Measurements from ENCODE around the gene MAD1L1. TPM values are rescaled to one million over a fixed set of nuclear protein-coding genes. Genes with fewer than 3 reads are reported as not detected.

Gene MAD1L1
- total RNA-seq, 2 donors from 2014 or later = 51.2 to 63.8 TPM

GRCh38 chr7:2205036-2205780 lies 27.5 kb downstream of the MAD1L1 start:
- Mint-ChIP-seq H3K9me3 (no peaks in the 10 kb centered on the region), H3K4me1 (ENCODE audit: low read depth) (peaks cover 5% of the 10 kb centered on the region), H3K36me3 (ENCODE audit: insufficient read depth in 2 of 2) (peaks cover 2 to 4% of the 10 kb centered on the region in 2 donors), H3K27ac (no peak overlapping the region), H3K27me3 (ENCODE audit: low read depth) (no peaks in the 10 kb centered on the region), H3K4me3 (no peak overlapping the region)
- ATAC-seq (replicated peaks in 1 of 2) = no peak
- no peak for DNase-seq

- ATAC-seq (replicated peaks in 1 of 2) (no peak), DNase-seq (no peak)
- H3K4me1 Mint-ChIP-seq (ENCODE audit: low read depth) = no peaks in the 10 kb centered on the region
- H3K4me3 Mint-ChIP-seq = no peak overlapping the region
- H3K27ac Mint-ChIP-seq = no peak overlapping the region
- peaks cover 2 to 6% of the 10 kb centered on the region in 2 donors for H3K36me3 Mint-ChIP-seq (ENCODE audit: insufficient read depth in 2 of 2)
- H3K9me3 Mint-ChIP-seq = no peaks in the 10 kb centered on the region
- no peaks in the 10 kb centered on the region for H3K27me3 Mint-ChIP-seq (ENCODE audit: low read depth)
These were observed 28.3 kb downstream of the MAD1L1 start for GRCh38 chr7:2204446-2204845.

GRCh38 chr7:2203766-2204300 lies 28.9 kb downstream of the MAD1L1 start:
- H3K27me3 Mint-ChIP-seq (ENCODE audit: low read depth) = no peaks in the 10 kb centered on the region
- H3K4me1 Mint-ChIP-seq (ENCODE audit: low read depth) = no peaks in the 10 kb centered on the region
- H3K4me3 Mint-ChIP-seq = no peak overlapping the region
- ATAC-seq (replicated peaks in 1 of 2) (no peak), DNase-seq (no peak)
- H3K27ac Mint-ChIP-seq = no peak overlapping the region
- H3K36me3 Mint-ChIP-seq (ENCODE audit: insufficient read depth in 2 of 2) = peaks cover under 1 to 8% of the 10 kb centered on the region in 2 donors
- H3K9me3 Mint-ChIP-seq = no peaks in the 10 kb centered on the region

- ATAC-seq (replicated peaks in 1 of 2) (no peak), DNase-seq (no peak)
- Mint-ChIP-seq H3K27ac (no peak overlapping the region), H3K9me3 (no peaks in the 10 kb centered on the region), H3K27me3 (ENCODE audit: low read depth) (no peaks in the 10 kb centered on the region), H3K36me3 (ENCODE audit: insufficient read depth in 2 of 2) (peaks cover 0 to 6% of the 10 kb centered on the region in 2 donors), H3K4me1 (ENCODE audit: low read depth) (no peaks in the 10 kb centered on the region), H3K4me3 (no peak overlapping the region)
These were observed 29.6 kb downstream of the MAD1L1 start for GRCh38 chr7:2202901-2203765.

GRCh38 chr7:2202361-2202761 lies 30.4 kb downstream of the MAD1L1 start:
- no peak for ATAC-seq (replicated peaks in 1 of 2)
- Mint-ChIP-seq H3K27ac (no peak overlapping the region), H3K4me3 (no peak overlapping the region), H3K27me3 (ENCODE audit: low read depth) (no peaks in the 10 kb centered on the region), H3K9me3 (no peaks in the 10 kb centered on the region), H3K4me1 (ENCODE audit: low read depth) (no peaks in the 10 kb centered on the region), H3K36me3 (ENCODE audit: insufficient read depth in 2 of 2) (peaks cover 0 to 7% of the 10 kb centered on the region in 2 donors)
- DNase-seq = no peak

GRCh38 chr7:2201686-2202360 lies 30.9 kb downstream of the MAD1L1 start:
- Mint-ChIP-seq H3K36me3 (ENCODE audit: insufficient read depth in 2 of 2) (peaks cover 0 to 11% of the 10 kb centered on the region in 2 donors), H3K27ac (no peak overlapping the region), H3K4me1 (ENCODE audit: low read depth) (no peaks in the 10 kb centered on the region), H3K4me3 (no peak overlapping the region), H3K27me3 (ENCODE audit: low read depth) (no peaks in the 10 kb centered on the region), H3K9me3 (no peaks in the 10 kb centered on the region)
- ATAC-seq (replicated peaks in 1 of 2) (no peak), DNase-seq (no peak)

- Mint-ChIP-seq H3K4me1 (ENCODE audit: low read depth) (no peaks in the 10 kb centered on the region), H3K9me3 (peaks cover 0 to 2% of the 10 kb centered on the region in 2 donors), H3K36me3 (ENCODE audit: insufficient read depth in 2 of 2) (peaks cover 4 to 11% of the 10 kb centered on the region in 2 donors), H3K27ac (no peak overlapping the region), H3K27me3 (ENCODE audit: low read depth) (no peaks in the 10 kb centered on the region), H3K4me3 (no peak overlapping the region)
- DNase-seq (no peak), ATAC-seq (replicated peaks in 1 of 2) (no peak)
These were observed 31.6 kb downstream of the MAD1L1 start for GRCh38 chr7:2201128-2201527.

- no peak for ATAC-seq (replicated peaks in 1 of 2)
- H3K27me3 Mint-ChIP-seq (ENCODE audit: low read depth) = no peaks in the 10 kb centered on the region
- peaks cover 0 to 2% of the 10 kb centered on the region in 2 donors for H3K9me3 Mint-ChIP-seq
- H3K36me3 Mint-ChIP-seq (ENCODE audit: insufficient read depth in 2 of 2) = peaks cover 8 to 13% of the 10 kb centered on the region in 2 donors
- DNase-seq = no peak
- H3K27ac Mint-ChIP-seq = no peak overlapping the region
- H3K4me3 Mint-ChIP-seq = no peak overlapping the region
- H3K4me1 Mint-ChIP-seq (ENCODE audit: low read depth) = no peaks in the 10 kb centered on the region
These were observed 32.2 kb downstream of the MAD1L1 start for GRCh38 chr7:2200584-2200980.

GRCh38 chr7:2199956-2200583 lies 32.7 kb downstream of the MAD1L1 start:
- Mint-ChIP-seq H3K9me3 (peaks cover 0 to 2% of the 10 kb centered on the region in 2 donors), H3K27me3 (ENCODE audit: low read depth) (no peaks in the 10 kb centered on the region), H3K27ac (no peak overlapping the region), H3K4me3 (no peak overlapping the region), H3K36me3 (ENCODE audit: insufficient read depth in 2 of 2) (peaks cover 8 to 14% of the 10 kb centered on the region in 2 donors), H3K4me1 (ENCODE audit: low read depth) (no peaks in the 10 kb centered on the region)
- no peak for ATAC-seq (replicated peaks in 1 of 2)
- DNase-seq = no peak

- Mint-ChIP-seq H3K27ac (no peak overlapping the region), H3K36me3 (ENCODE audit: insufficient read depth in 2 of 2) (peaks cover 8 to 14% of the 10 kb centered on the region in 2 donors), H3K9me3 (peaks cover 0 to 2% of the 10 kb centered on the region in 2 donors), H3K4me3 (no peak overlapping the region), H3K27me3 (ENCODE audit: low read depth) (no peaks in the 10 kb centered on the region), H3K4me1 (ENCODE audit: low read depth) (no peaks in the 10 kb centered on the region)
- DNase-seq (no peak), ATAC-seq (replicated peaks in 1 of 2) (no peak)
These were observed 33.2 kb downstream of the MAD1L1 start for GRCh38 chr7:2199528-2199927.

GRCh38 chr7:2198760-2199159 lies 34.0 kb downstream of the MAD1L1 start:
- Mint-ChIP-seq H3K27me3 (ENCODE audit: low read depth) (no peaks in the 10 kb centered on the region), H3K4me3 (no peak overlapping the region), H3K4me1 (ENCODE audit: low read depth) (no peaks in the 10 kb centered on the region), H3K36me3 (ENCODE audit: insufficient read depth in 2 of 2) (peaks cover 8 to 14% of the 10 kb centered on the region in 2 donors), H3K9me3 (peaks cover 0 to 2% of the 10 kb centered on the region in 2 donors), H3K27ac (no peak overlapping the region)
- ATAC-seq (replicated peaks in 1 of 2) = no peak
- no peak for DNase-seq

GRCh38 chr7:2198206-2198605 lies 34.5 kb downstream of the MAD1L1 start:
- DNase-seq (no peak), ATAC-seq (replicated peaks in 1 of 2) (no peak)
- no peaks in the 10 kb centered on the region for H3K27me3 Mint-ChIP-seq (ENCODE audit: low read depth)
- H3K4me1 Mint-ChIP-seq (ENCODE audit: low read depth) = no peaks in the 10 kb centered on the region
- peaks cover 0 to 2% of the 10 kb centered on the region in 2 donors for H3K9me3 Mint-ChIP-seq
- no peak overlapping the region for H3K27ac Mint-ChIP-seq
- H3K4me3 Mint-ChIP-seq = no peak overlapping the region
- peaks cover 8 to 14% of the 10 kb centered on the region in 2 donors for H3K36me3 Mint-ChIP-seq (ENCODE audit: insufficient read depth in 2 of 2)

Data from activated T-cell treated with anti-CD3 and anti-CD28 coated beads, Interleukin-2, amount 50 U/mL, for 72 hours (primary cell).